Type B pancreatic cell (in vitro differentiated cells): Measurements from ENCODE around the gene HOXD4. TPM values are rescaled to one million over a fixed set of nuclear protein-coding genes. Genes with fewer than 3 reads are reported as not detected.

Experiments
- DNase-seq: peaks from one replicate; pipeline ENCODE4 v3.0.0; 2021; ENCODE audit warnings: mixed read lengths; ENCODE audit not compliant: unreplicated experiment; ENCODE audit errors: extremely low spot score
- H3K27ac Mint-ChIP-seq: 2 replicates; pipeline ENCODE4 v1.8.0; 2021; ENCODE audit warnings: mild to moderate bottlenecking, mixed read lengths
- H3K27me3 Mint-ChIP-seq: 2 replicates; pipeline ENCODE4 v1.8.0; 2021; ENCODE audit warnings: mixed read lengths
- H3K36me3 Mint-ChIP-seq: 2 replicates; pipeline ENCODE4 v1.8.0; 2021; ENCODE audit warnings: mixed read lengths
- H3K4me1 Mint-ChIP-seq: one replicate; pipeline ENCODE4 v1.8.0; 2021; ENCODE audit warnings: mixed read lengths; ENCODE audit not compliant: unreplicated experiment
- H3K4me3 Mint-ChIP-seq: 2 replicates; pipeline ENCODE4 v1.8.0; 2021; ENCODE audit warnings: mild to moderate bottlenecking, mixed read lengths
- H3K9me3 Mint-ChIP-seq: 2 replicates; pipeline ENCODE4 v1.8.0; 2021; ENCODE audit warnings: mixed read lengths
- CTCF ChIP-seq: fragments of 200-600 bp; sonication (generic); conservative IDR thresholded peaks from 2 replicates; pipeline ENCODE4 v1.5.0; 2021; ENCODE audit warnings: antibody characterized with exemption, mild to moderate bottlenecking
- total RNA-seq: library from RNA; stranded (reverse); gene quantifications from 2 replicates; pipeline ENCODE4 v1.2.1, GENCODE V29; 2021; ENCODE audit warnings: low replicate concordance

The HOXD4 gene
- total RNA-seq, 1 donor from 2014 or later: 37.0 TPM

- no peak for DNase-seq
- Mint-ChIP-seq H3K27ac (peak overlapping the region; percentile 5), H3K36me3 (peaks cover 4% of the 10 kb centered on the region), H3K4me3 (peak overlapping the region; percentile 77), H3K27me3 (peaks cover 94% of the 10 kb centered on the region), H3K4me1 (peaks cover 13% of the 10 kb centered on the region), H3K9me3 (no peaks in the 10 kb centered on the region)
- no peak for TF ChIP-seq CTCF
Measured at GRCh38 chr2:176123411-176124109, 27.8 kb upstream of the HOXD4 start.

GRCh38 chr2:176124110-176124946, 27.0 kb upstream of the HOXD4 start:
- Mint-ChIP-seq H3K27ac (peak overlapping the region; percentile 5), H3K36me3 (peaks cover 4% of the 10 kb centered on the region)

GRCh38 chr2:176124947-176125771, 26.2 kb upstream of the HOXD4 start:
- peak overlapping the region; percentile 11 for H3K27ac Mint-ChIP-seq
- no peak for DNase-seq
- H3K27me3 Mint-ChIP-seq: peaks cover 86% of the 10 kb centered on the region
- no peaks in the 10 kb centered on the region for H3K9me3 Mint-ChIP-seq
- H3K4me3 Mint-ChIP-seq: peak overlapping the region; percentile 62
- no peaks in the 10 kb centered on the region for H3K36me3 Mint-ChIP-seq
- no peak for TF ChIP-seq CTCF
- peaks cover 18% of the 10 kb centered on the region for H3K4me1 Mint-ChIP-seq

More at GRCh38 chr2:176124110-176124946, 27.0 kb upstream of the HOXD4 start:
- no peaks in the 10 kb centered on the region for H3K9me3 Mint-ChIP-seq
- H3K4me3 Mint-ChIP-seq: peak overlapping the region; percentile 77
- H3K27me3 Mint-ChIP-seq: peaks cover 94% of the 10 kb centered on the region
- TF ChIP-seq CTCF: no peak
- DNase-seq: no peak
- H3K4me1 Mint-ChIP-seq: peaks cover 18% of the 10 kb centered on the region

GRCh38 chr2:176125772-176126054, 25.6 kb upstream of the HOXD4 start:
- Mint-ChIP-seq H3K9me3 (no peaks in the 10 kb centered on the region), H3K27me3 (peaks cover 83% of the 10 kb centered on the region), H3K4me1 (peaks cover 19% of the 10 kb centered on the region), H3K4me3 (peak overlapping the region; percentile 10), H3K27ac (peak overlapping the region; percentile 11), H3K36me3 (no peaks in the 10 kb centered on the region)
- no peak for DNase-seq
- TF ChIP-seq CTCF: no peak

- H3K9me3 Mint-ChIP-seq: no peaks in the 10 kb centered on the region
- H3K4me3 Mint-ChIP-seq: peak overlapping the region; percentile 5
- no peak overlapping the region for H3K27ac Mint-ChIP-seq
- H3K4me1 Mint-ChIP-seq: peaks cover 25% of the 10 kb centered on the region
- H3K27me3 Mint-ChIP-seq: peaks cover 83% of the 10 kb centered on the region
- no peaks in the 10 kb centered on the region for H3K36me3 Mint-ChIP-seq
- peak; percentile 97 for TF ChIP-seq CTCF
- no peak for DNase-seq
Measured at GRCh38 chr2:176126929-176127773, 24.2 kb upstream of the HOXD4 start.
